PC-9 (cell line): ENCODE results near the gene PSMB2. TPM values are rescaled to one million over a fixed set of nuclear protein-coding genes. Genes with fewer than 3 reads are reported as not detected.

Experiments
- BruUV-seq: library from RNA; stranded (reverse); fragments of 400-500 nt; replicated peaks from 2 replicates; lab custom pipeline; 2021; lab: Mats Ljungman, UMichigan
- CTCF ChIA-PET: fragments of 300-600 bp; sonication (Branson Sonifier 250); formaldehyde crosslinking; loops from one replicate; lab custom pipeline; 2022; ENCODE audit warnings: antibody characterized with exemption; lab: Charles Lee
- POLR2A ChIA-PET: fragments of 300-600 bp; sonication (Branson Sonifier 250); formaldehyde crosslinking; loops from one replicate; lab custom pipeline; 2022; ENCODE audit warnings: antibody characterized with exemption; ENCODE audit not compliant: unreplicated experiment; lab: Charles Lee
- DNase-seq, 2 experiments: peaks; one replicate each; pipeline versions ENCODE4 v3.0.0 to v3.0.0-alpha.2; 2015 to 2022; ENCODE audit warnings: mixed read lengths in 1 of 2
- H2AFZ ChIP-seq: fragments of 200-600 bp; sonication (generic); 2 replicates; pipeline ENCODE4 v1.8.1; 2017; ENCODE audit warnings: antibody characterized with exemption
- H3F3A ChIP-seq: fragments of 200-600 bp; sonication (generic); 2 replicates; pipeline ENCODE4 v1.8.1; 2017; ENCODE audit warnings: antibody characterized with exemption, mild to moderate bottlenecking, low read depth; ENCODE audit not compliant: insufficient read depth
- H3K27ac ChIP-seq: fragments of 200-600 bp; sonication (generic); 2 replicates; pipeline ENCODE4 v1.6.1; 2016; ENCODE audit warnings: mixed run types
- H3K27me3 ChIP-seq: fragments of 200-600 bp; sonication (generic); 2 replicates; pipeline ENCODE4 v1.6.1; 2016; ENCODE audit warnings: low read depth, mixed run types; ENCODE audit not compliant: insufficient read depth
- H3K36me3 ChIP-seq: fragments of 200-600 bp; sonication (generic); 2 replicates; pipeline ENCODE4 v1.6.1; 2016; ENCODE audit warnings: low read depth, mixed run types
- H3K4me1 ChIP-seq: fragments of 200-600 bp; sonication (generic); replicated peaks from 2 replicates; pipeline ENCODE4 v1.6.1; 2016; ENCODE audit warnings: mixed run types; ENCODE audit not compliant: insufficient read depth
- H3K4me2 ChIP-seq: fragments of 200-600 bp; sonication (generic); 2 replicates; pipeline ENCODE4 v1.6.1; 2017; ENCODE audit warnings: mixed run types
- H3K4me3 ChIP-seq: fragments of 200-600 bp; sonication (generic); 2 replicates; pipeline ENCODE4 v1.6.1; 2016; ENCODE audit warnings: mixed run types
- H3K79me2 ChIP-seq: fragments of 200-600 bp; sonication (generic); 2 replicates; pipeline ENCODE4 v1.6.1; 2017; ENCODE audit warnings: low read depth, mixed run types
- H3K9me2 ChIP-seq: fragments of 200-600 bp; sonication (generic); 2 replicates; pipeline ENCODE4 v1.8.1; 2017; ENCODE audit warnings: mild to moderate bottlenecking; ENCODE audit not compliant: insufficient read depth
- H3K9me3 ChIP-seq: fragments of 200-600 bp; sonication (generic); 2 replicates; pipeline ENCODE4 v1.8.1; 2016; ENCODE audit warnings: low read depth; ENCODE audit not compliant: insufficient read depth
- H4K20me1 ChIP-seq: fragments of 200-600 bp; sonication (generic); 2 replicates; pipeline ENCODE4 v1.8.1; 2017; ENCODE audit not compliant: insufficient read depth
- EZH2 ChIP-seq: fragments of 200-600 bp; sonication (generic); IDR thresholded peaks from 2 replicates; pipeline ENCODE4 v1.8.0; 2017; ENCODE audit warnings: antibody characterized with exemption, low read depth
- intact Hi-C: fragments of 100-400 bp; cut with micrococcal nuclease; formaldehyde crosslinking; loops from one replicate; pipeline ENCODE4 v1.10.0; 2022; ENCODE audit not compliant: unreplicated experiment
- total RNA-seq: library from RNA; stranded (reverse); gene quantifications from 2 replicates; pipeline ENCODE4 v1.2.3, GENCODE V29; 2021
- TF ChIP-seq, protein P1 (sequence below): fragments of 200-600 bp; sonication (generic); conservative IDR thresholded peaks from 2 replicates; pipeline ENCODE4 v1.6.1; 2017; ENCODE audit warnings: mixed run types, antibody characterized with exemption, mild to moderate bottlenecking, moderate library complexity

The PSMB2 gene
- total RNA-seq, 1 experiment from 2014 or later = 206 TPM

DNA sequence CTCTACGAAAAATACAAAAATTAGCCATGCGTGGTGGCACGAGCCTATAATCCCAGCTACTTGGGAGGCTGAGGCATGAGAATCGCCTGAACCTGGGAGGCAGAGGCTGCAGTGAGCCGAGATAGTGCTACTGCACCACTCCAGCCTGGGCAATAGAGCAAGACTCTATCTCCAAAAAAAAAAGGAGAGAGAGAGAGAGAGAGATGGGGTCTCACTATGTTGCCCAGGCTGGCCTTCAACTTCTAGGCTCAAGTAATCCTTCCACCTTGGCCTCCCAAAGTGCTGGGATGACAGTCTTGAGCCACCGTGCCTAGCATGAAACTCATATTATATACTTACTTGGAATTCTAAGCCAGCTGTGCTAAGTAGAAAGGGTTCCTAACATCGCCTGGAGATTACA is 29.7 kb downstream of the PSMB2 start:
- Histone ChIP-seq H3K27ac (no peak overlapping the region), H4K20me1 (peaks cover 60% of the 10 kb centered on the region), H2AFZ (no peak overlapping the region), H3K9me3 (no peaks in the 10 kb centered on the region), H3K9me2 (no peaks in the 10 kb centered on the region), H3K79me2 (peaks cover 58% of the 10 kb centered on the region), H3K27me3 (no peaks in the 10 kb centered on the region), H3K4me1 (no peaks in the 10 kb centered on the region), H3K4me2 (no peak overlapping the region), H3F3A (no peaks in the 10 kb centered on the region), H3K36me3 (peaks cover 20% of the 10 kb centered on the region), H3K4me3 (no peak overlapping the region)
- BruUV-seq = no TSS peak
- TF ChIP-seq, protein P1, sequence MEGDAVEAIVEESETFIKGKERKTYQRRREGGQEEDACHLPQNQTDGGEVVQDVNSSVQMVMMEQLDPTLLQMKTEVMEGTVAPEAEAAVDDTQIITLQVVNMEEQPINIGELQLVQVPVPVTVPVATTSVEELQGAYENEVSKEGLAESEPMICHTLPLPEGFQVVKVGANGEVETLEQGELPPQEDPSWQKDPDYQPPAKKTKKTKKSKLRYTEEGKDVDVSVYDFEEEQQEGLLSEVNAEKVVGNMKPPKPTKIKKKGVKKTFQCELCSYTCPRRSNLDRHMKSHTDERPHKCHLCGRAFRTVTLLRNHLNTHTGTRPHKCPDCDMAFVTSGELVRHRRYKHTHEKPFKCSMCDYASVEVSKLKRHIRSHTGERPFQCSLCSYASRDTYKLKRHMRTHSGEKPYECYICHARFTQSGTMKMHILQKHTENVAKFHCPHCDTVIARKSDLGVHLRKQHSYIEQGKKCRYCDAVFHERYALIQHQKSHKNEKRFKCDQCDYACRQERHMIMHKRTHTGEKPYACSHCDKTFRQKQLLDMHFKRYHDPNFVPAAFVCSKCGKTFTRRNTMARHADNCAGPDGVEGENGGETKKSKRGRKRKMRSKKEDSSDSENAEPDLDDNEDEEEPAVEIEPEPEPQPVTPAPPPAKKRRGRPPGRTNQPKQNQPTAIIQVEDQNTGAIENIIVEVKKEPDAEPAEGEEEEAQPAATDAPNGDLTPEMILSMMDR = no peak
- no peak for TF ChIP-seq EZH2
- CTCF ChIA-PET = interaction anchor here (0.5 kb wide), 1 partner anchor 168 kb away, joined by 3 read pairs; no protein-coding TSS in a partner anchor
- POLR2A ChIA-PET = interaction anchor here (0.7 kb wide), 1 partner anchor 27 kb away, joined by 11 read pairs; no protein-coding TSS in a partner anchor
- DNase-seq = no peak
- intact Hi-C loops = no loop called here

DNA sequence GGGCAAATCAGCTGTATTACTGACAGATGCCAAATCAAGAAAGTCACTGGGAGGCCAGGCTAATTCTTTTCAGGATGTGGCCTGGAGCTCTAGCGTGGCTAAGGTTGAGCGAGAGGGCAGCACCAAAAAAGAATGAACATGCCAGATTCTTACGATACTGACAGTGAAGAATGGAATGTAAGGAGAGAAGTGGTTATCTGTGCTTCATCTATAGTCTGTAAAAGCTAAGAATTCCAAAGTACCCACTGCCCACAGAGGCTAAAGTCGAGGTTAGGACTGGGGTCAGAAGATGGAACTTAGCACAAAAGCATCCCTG is 35.5 kb downstream of the PSMB2 start:
- H3K9me2 ChIP-seq = no peaks in the 10 kb centered on the region
- H3K4me3 ChIP-seq = no peak overlapping the region
- no peak overlapping the region for H2AFZ ChIP-seq
- H3K4me1 ChIP-seq = no peaks in the 10 kb centered on the region
- peak in 1 of 2 experiments; percentile 30 for DNase-seq
- no TSS peak for BruUV-seq
- peaks cover 25% of the 10 kb centered on the region for H3K36me3 ChIP-seq
- intact Hi-C loops = no loop called here
- H3F3A ChIP-seq = no peaks in the 10 kb centered on the region
- peaks cover 51% of the 10 kb centered on the region for H4K20me1 ChIP-seq
- no peak overlapping the region for H3K27ac ChIP-seq
- POLR2A ChIA-PET = no interaction called here
- TF ChIP-seq, protein P1 = no peak
- TF ChIP-seq EZH2 = no peak
- peaks cover 16% of the 10 kb centered on the region; the same call in 1 of the 2 replicates for H3K79me2 ChIP-seq
- H3K9me3 ChIP-seq = no peaks in the 10 kb centered on the region
- no peak overlapping the region for H3K4me2 ChIP-seq
- H3K27me3 ChIP-seq = no peaks in the 10 kb centered on the region
- CTCF ChIA-PET = no interaction called here

DNA sequence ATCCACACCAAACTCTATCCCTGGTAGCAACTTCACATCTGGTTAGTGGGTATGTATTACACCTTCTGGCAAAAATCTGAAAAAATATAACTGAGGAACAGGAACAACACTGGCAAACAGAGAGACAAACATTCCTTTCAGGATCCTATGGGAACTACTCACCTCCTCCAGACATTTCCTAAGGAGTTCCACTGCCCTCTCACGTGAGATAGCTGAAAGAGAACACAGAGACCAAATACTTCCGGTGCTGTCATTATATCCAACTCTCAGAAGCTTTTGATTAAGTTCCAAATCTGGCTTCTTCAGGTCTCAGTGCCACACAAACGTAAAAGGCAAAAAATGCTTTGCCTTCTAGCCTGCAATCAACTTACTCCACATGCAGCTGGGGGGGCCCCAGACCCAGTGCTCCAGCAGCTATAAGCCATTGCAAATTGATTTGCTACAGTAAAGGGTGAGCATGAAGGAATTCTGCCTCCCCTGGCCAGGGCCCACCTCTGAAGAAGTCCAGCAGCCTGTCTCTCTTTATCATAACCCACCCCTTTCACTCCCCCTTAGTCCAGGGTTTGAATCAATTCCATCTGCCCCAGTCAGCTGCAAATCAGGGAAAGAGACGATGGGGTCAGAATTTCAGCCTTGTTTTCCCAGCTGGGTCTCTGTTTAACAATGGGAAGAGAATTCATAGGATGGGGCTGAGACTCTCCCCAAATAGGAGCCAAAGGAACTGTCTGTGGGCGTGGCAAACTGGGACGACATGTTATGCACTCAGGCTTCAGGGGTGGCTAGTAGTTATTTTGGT is 36.1 kb downstream of the PSMB2 start:
- H3K27me3 ChIP-seq = no peaks in the 10 kb centered on the region
- no peak overlapping the region for H3K4me3 ChIP-seq
- H4K20me1 ChIP-seq = peaks cover 46% of the 10 kb centered on the region
- H3K27ac ChIP-seq = no peak overlapping the region
- no peaks in the 10 kb centered on the region for H3K9me3 ChIP-seq
- no TSS peak for BruUV-seq
- peaks cover 16% of the 10 kb centered on the region; the same call in 1 of the 2 replicates for H3K79me2 ChIP-seq
- no peaks in the 10 kb centered on the region for H3K4me1 ChIP-seq
- no peak overlapping the region for H2AFZ ChIP-seq
- ChIA-PET CTCF (no interaction called here), POLR2A (no interaction called here)
- no peaks in the 10 kb centered on the region for H3F3A ChIP-seq
- H3K9me2 ChIP-seq = no peaks in the 10 kb centered on the region
- intact Hi-C loops = no loop called here
- TF ChIP-seq EZH2 = no peak
- TF ChIP-seq, protein P1 = no peak
- H3K36me3 ChIP-seq = peaks cover 29% of the 10 kb centered on the region
- H3K4me2 ChIP-seq = no peak overlapping the region
- no peak for DNase-seq
